ENCODE data around the gene NIP7.

- TF ChIP-seq POLR2AphosphoS5 (IDR thresholded peaks at IDR 0.05) (no peak), CTCF (IDR thresholded peaks at IDR 0.05) (no peak)
Observed at GRCh38 chr16:69345923-69346322, 6.4 kb downstream of the NIP7 start.

All from upper lobe of left lung (tissue), 4 donors.